ENCODE measurements around the gene CDC25B.

Gene CDC25B

DNA sequence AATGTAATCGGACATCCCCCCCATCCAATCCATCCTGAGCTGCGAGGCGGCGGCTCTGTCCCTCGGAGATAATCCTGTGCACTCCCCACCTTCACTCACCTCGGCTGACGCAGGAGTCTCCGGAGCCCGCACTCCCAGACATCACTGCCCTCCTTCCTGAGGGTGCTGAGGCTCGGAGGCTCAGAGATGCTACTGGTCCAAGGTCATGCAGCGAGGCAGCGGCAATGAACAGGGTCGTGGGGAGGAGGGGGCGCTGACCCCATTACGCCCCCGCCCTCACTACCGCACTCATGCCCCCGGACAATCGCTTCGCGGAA is 29.0 kb upstream of the CDC25B start (continued):
- TF ChIP-seq ZNF768 (tag by site-specific recombination; IDR thresholded peaks at IDR 0.05) (no peak), SCRT1 (tag by site-specific recombination; IDR thresholded peaks at IDR 0.05; ENCODE audit: borderline replicate concordance) (no peak)

DNA sequence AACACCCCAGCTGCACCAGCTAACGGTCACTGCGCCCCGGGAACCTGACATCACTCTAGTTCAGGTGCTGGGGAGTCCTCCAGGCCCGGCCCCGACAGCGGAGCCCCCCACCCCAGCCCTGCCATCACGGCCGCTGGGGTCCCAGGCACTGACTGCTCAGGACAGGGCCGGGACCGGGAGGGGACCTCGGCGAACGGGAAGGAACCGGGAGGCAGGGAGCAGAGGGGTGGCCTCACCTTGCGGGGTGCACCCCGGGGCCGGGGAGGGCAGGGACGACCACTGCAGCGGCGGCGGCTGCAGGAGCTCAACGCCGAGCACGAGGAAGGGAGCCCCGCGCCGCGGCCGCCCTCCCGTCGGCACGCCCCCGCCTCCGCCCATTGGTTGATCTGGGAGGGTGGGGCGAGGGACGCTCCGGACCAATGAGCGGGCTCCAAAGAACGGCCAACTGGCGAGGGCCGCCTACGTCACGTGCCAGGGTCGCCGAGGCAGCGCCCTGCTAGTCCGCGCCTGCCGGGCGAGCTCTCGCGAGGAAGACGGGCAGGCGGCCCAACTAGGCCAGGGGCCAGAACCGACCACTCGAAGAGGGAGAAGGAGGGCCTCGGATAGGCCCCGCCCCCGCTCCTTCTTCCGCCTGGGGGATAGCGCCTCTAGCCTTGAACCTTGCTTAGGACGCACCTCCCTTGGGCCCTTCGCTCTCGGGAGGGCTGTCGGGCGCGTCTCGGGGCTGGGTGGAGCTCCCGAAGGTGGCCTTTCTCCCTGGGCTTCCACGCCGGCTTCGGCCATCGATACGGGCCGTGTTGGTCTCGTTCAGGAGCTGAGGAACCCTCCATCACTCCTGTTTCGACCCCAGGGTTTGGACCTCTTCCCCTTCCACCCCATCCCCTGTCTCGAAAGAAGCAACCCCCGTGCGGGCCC is 28.4 kb upstream of the CDC25B start, which contains the start of gene ADISSP:
ADISSP (minus strand) TSS at position 327 of the 915 bp plus-strand sequence. CDS start 7,653 bp downstream, outside the sequence.
- Histone ChIP-seq H3K4me1 (ENCODE audit: control insufficient read depth, insufficient read depth, low read length) (peaks cover 7% of the 10 kb centered on the region), H3K27ac (ENCODE audit: extremely low read depth, low read depth, low read length) (peak within 1 kb of the TSS; percentile 68), H3K36me3 (ENCODE audit: control insufficient read depth in 2 of 2, insufficient read depth in 1 of 2, low read length in 2 of 2) (peaks cover 0 to 3% of the 10 kb centered on the region in 2 experiments; a peak in 1 of 3 replicates), H3K9me3 (ENCODE audit: control insufficient read depth, insufficient read depth, low read depth, low read length) (no peaks in the 10 kb centered on the region), H3K4me3 (ENCODE audit: low read depth, low read length) (peak within 1 kb of the TSS; percentile 74)
- CTCF ChIA-PET, result interaction anchor here (0.7 to 10.8 kb wide), 15 partner anchors 10 to 204 kb away, joined by 3 to 133 read pairs (median 5); partner anchors contain the start of genes AP5S1 and SPEF1
- POLR2A ChIA-PET, result interaction anchor here (0.5 to 3.1 kb wide), 31 partner anchors 9 to 359 kb away, joined by 3 to 36 read pairs (median 4); partner anchors contain the start of genes AP5S1, CDC25B, CENPB and SPEF1
- TF ChIP-seq ZNF629 (tag by site-specific recombination; IDR thresholded peaks at IDR 0.05), result peak; percentile 36; the same call in 1 of the 2 replicates
- no peak for TF ChIP-seq ZNF335 (tag by site-specific recombination; conservative IDR thresholded peaks at IDR 0.05)
- TF ChIP-seq GLIS2 (tag by site-specific recombination; IDR thresholded peaks at IDR 0.05), result peak; percentile 51; the same call in 1 of the 2 replicates
- TF ChIP-seq RBAK (tag by site-specific recombination; IDR thresholded peaks at IDR 0.05), result no peak
- TF ChIP-seq ZNF747 (tag by site-specific recombination; IDR thresholded peaks at IDR 0.05), result no peak
- TF ChIP-seq ZNF362 (tag by site-specific recombination; IDR thresholded peaks at IDR 0.05), result no peak
- TF ChIP-seq, protein P1, sequence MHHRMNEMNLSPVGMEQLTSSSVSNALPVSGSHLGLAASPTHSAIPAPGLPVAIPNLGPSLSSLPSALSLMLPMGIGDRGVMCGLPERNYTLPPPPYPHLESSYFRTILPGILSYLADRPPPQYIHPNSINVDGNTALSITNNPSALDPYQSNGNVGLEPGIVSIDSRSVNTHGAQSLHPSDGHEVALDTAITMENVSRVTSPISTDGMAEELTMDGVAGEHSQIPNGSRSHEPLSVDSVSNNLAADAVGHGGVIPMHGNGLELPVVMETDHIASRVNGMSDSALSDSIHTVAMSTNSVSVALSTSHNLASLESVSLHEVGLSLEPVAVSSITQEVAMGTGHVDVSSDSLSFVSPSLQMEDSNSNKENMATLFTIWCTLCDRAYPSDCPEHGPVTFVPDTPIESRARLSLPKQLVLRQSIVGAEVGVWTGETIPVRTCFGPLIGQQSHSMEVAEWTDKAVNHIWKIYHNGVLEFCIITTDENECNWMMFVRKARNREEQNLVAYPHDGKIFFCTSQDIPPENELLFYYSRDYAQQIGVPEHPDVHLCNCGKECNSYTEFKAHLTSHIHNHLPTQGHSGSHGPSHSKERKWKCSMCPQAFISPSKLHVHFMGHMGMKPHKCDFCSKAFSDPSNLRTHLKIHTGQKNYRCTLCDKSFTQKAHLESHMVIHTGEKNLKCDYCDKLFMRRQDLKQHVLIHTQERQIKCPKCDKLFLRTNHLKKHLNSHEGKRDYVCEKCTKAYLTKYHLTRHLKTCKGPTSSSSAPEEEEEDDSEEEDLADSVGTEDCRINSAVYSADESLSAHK (tag by site-specific recombination; IDR thresholded peaks at IDR 0.05), result 0 out of 2 replicates have a peak, but pooled peaks have one; percentile 28
- peak; percentile 44; the same call in 1 of the 2 replicates for TF ChIP-seq CTCF (tag by site-specific recombination; IDR thresholded peaks at IDR 0.05)
- TF ChIP-seq ZNF639 (tag by site-specific recombination; IDR thresholded peaks at IDR 0.05), result 0 out of 2 replicates have a peak, but pooled peaks have one; percentile 18
- TF ChIP-seq KLF8 (tag by site-specific recombination; IDR thresholded peaks at IDR 0.05), result peak; percentile 70; the same call in 1 of the 2 replicates
- peak; percentile 59; the same call in 1 of the 2 replicates for TF ChIP-seq ZSCAN30 (tag by site-specific recombination; IDR thresholded peaks at IDR 0.05)
- TF ChIP-seq, protein P2, sequence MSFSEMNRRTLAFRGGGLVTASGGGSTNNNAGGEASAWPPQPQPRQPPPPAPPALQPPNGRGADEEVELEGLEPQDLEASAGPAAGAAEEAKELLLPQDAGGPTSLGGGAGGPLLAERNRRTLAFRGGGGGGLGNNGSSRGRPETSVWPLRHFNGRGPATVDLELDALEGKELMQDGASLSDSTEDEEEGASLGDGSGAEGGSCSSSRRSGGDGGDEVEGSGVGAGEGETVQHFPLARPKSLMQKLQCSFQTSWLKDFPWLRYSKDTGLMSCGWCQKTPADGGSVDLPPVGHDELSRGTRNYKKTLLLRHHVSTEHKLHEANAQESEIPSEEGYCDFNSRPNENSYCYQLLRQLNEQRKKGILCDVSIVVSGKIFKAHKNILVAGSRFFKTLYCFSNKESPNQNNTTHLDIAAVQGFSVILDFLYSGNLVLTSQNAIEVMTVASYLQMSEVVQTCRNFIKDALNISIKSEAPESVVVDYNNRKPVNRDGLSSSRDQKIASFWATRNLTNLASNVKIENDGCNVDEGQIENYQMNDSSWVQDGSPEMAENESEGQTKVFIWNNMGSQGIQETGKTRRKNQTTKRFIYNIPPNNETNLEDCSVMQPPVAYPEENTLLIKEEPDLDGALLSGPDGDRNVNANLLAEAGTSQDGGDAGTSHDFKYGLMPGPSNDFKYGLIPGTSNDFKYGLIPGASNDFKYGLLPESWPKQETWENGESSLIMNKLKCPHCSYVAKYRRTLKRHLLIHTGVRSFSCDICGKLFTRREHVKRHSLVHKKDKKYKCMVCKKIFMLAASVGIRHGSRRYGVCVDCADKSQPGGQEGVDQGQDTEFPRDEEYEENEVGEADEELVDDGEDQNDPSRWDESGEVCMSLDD (tag by site-specific recombination; IDR thresholded peaks at IDR 0.05), result peak; percentile 85
- TF ChIP-seq KLF10 (tag by site-specific recombination; IDR thresholded peaks at IDR 0.05), result peak; percentile 59; the same call in 1 of the 2 replicates
- TF ChIP-seq, protein P3, sequence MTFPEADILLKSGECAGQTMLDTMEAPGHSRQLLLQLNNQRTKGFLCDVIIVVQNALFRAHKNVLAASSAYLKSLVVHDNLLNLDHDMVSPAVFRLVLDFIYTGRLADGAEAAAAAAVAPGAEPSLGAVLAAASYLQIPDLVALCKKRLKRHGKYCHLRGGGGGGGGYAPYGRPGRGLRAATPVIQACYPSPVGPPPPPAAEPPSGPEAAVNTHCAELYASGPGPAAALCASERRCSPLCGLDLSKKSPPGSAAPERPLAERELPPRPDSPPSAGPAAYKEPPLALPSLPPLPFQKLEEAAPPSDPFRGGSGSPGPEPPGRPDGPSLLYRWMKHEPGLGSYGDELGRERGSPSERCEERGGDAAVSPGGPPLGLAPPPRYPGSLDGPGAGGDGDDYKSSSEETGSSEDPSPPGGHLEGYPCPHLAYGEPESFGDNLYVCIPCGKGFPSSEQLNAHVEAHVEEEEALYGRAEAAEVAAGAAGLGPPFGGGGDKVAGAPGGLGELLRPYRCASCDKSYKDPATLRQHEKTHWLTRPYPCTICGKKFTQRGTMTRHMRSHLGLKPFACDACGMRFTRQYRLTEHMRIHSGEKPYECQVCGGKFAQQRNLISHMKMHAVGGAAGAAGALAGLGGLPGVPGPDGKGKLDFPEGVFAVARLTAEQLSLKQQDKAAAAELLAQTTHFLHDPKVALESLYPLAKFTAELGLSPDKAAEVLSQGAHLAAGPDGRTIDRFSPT (tag by site-specific recombination; IDR thresholded peaks at IDR 0.05), result peak; percentile 93
- no peak for TF ChIP-seq ZNF214 (tag by site-specific recombination; IDR thresholded peaks at IDR 0.05; ENCODE audit: borderline replicate concordance)
- TF ChIP-seq AEBP2 (tag by site-specific recombination; IDR thresholded peaks at IDR 0.05; ENCODE audit: borderline replicate concordance), result no peak

Measured in HEK293 (cell line).